ENCODE results near the gene STAC3. TPM values are rescaled to one million over a fixed set of nuclear protein-coding genes. Genes with fewer than 3 reads are reported as not detected.
"Not testable (repeated sequence)": the region's sequence is repeated elsewhere in the genome, so short reads cannot be mapped to it uniquely, and the experiment has no call there.

STAC3 gene
- total RNA-seq (1 to 10 TPM; 2.0 to 3.0 TPM), total RNA-seq (0.36 to 3.4 (median 1.4) reads per million in 172 experiments)
- 3.0 TPM for polyA plus RNA-seq (2013, experiment 1 of 2)
- polyA plus RNA-seq (2013, experiment 2 of 2) = 9.4 TPM

GRCh38 chr12:57250956-57251355 is at the start of gene STAC3:
TSS of gene STAC3 (minus strand) at chr12:57251187. CDS start at chr12:57249636, 1,551 bp downstream.
- Mint-ChIP-seq H3K27ac (no peak within 1 kb of the TSS), H3K36me3 (ENCODE audit: low read depth) (peaks cover 27% of the 10 kb centered on the region), H3K4me1 (ENCODE audit: low read depth) (no peaks in the 10 kb centered on the region), H3K27me3 (no peaks in the 10 kb centered on the region), H3K4me3 (no peak within 1 kb of the TSS), H3K9me3 (no peaks in the 10 kb centered on the region)
- TF ChIP-seq CTCF (IDR thresholded peaks at IDR 0.05) = no peak
- intact Hi-C loops (cut with DNase I, micrococcal nuclease) = no loop called here
- no peak within 1 kb of the TSS for H3K27ac ChIP-seq (ENCODE audit: low read depth in 1 of 2, low read length in 2 of 2)
- ChIA-PET CTCF (interaction anchor here (0.7 kb wide), 1 partner anchor 161 kb away, joined by 4 read pairs; no protein-coding TSS in a partner anchor), POLR2A (interaction anchor here (1.1 kb wide), 1 partner anchor 11 kb away, joined by 3 read pairs; no protein-coding TSS in a partner anchor)
- no peaks in the 10 kb centered on the region for H3K9me3 ChIP-seq (ENCODE audit: control insufficient read depth in 1 of 2, insufficient read depth in 1 of 2, low read length in 2 of 2)
- DNase-seq = no peak
- no peak within 1 kb of the TSS for H3K4me3 ChIP-seq (ENCODE audit: low read length)
- H3K36me3 ChIP-seq (ENCODE audit: insufficient read depth, low read length) = peaks cover 13% of the 10 kb centered on the region
- H3K4me1 ChIP-seq (ENCODE audit: insufficient read depth, low read length) = no peaks in the 10 kb centered on the region
- H3K27me3 ChIP-seq (ENCODE audit: control insufficient read depth in 1 of 2, insufficient read depth in 2 of 2, low read length in 2 of 2) = no peaks in the 10 kb centered on the region
- no peak for ATAC-seq (ENCODE audit: poor library complexity)

DNA sequence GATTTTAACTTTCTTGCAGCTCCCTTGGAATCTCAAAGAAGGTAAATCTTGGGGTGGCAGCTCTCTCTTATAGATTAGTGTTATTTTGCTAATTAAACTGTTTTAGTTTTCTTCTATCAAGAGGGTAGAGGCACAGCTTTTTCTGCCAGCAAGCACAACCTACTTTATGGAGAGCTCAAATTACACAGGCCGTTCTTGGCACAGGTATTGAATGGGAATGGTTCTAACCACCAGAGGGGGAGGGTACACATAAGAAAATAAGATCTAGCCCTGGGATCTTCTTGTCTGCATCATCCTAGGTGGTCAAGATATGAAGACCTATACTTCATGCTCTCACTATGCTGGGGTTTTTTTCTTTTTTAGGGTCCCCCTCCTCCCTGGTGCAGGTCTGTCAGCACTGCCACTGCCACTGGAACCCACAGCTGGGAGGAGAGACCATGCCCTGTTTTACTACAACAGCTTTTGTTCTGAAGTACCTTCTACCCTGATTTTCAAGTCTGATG is 48.6 kb upstream of the STAC3 start:
- Mint-ChIP-seq H3K36me3 (ENCODE audit: low read depth) (peaks cover 91% of the 10 kb centered on the region), H3K9me3 (no peaks in the 10 kb centered on the region), H3K4me1 (ENCODE audit: low read depth) (no peaks in the 10 kb centered on the region), H3K27me3 (no peaks in the 10 kb centered on the region), H3K4me3 (no peak overlapping the region), H3K27ac (no peak overlapping the region)
- no peak for DNase-seq
- no peak overlapping the region for H3K4me3 ChIP-seq (ENCODE audit: low read length)
- CTCF ChIA-PET = no interaction called here
- H3K27me3 ChIP-seq (ENCODE audit: control insufficient read depth in 1 of 2, insufficient read depth in 2 of 2, low read length in 2 of 2) = no peaks in the 10 kb centered on the region
- H3K4me1 ChIP-seq (ENCODE audit: insufficient read depth, low read length) = no peaks in the 10 kb centered on the region
- no peaks in the 10 kb centered on the region for H3K9me3 ChIP-seq (ENCODE audit: control insufficient read depth in 1 of 2, insufficient read depth in 1 of 2, low read length in 2 of 2)
- POLR2A ChIA-PET = no interaction called here
- no peak overlapping the region for H3K27ac ChIP-seq (ENCODE audit: low read depth in 1 of 2, low read length in 2 of 2)
- H3K36me3 ChIP-seq (ENCODE audit: insufficient read depth, low read length) = peaks cover 90% of the 10 kb centered on the region
- no peak for TF ChIP-seq CTCF (IDR thresholded peaks at IDR 0.05)
- no peak for ATAC-seq (ENCODE audit: poor library complexity)
- intact Hi-C loops (cut with DNase I, micrococcal nuclease) = no loop called here

DNA sequence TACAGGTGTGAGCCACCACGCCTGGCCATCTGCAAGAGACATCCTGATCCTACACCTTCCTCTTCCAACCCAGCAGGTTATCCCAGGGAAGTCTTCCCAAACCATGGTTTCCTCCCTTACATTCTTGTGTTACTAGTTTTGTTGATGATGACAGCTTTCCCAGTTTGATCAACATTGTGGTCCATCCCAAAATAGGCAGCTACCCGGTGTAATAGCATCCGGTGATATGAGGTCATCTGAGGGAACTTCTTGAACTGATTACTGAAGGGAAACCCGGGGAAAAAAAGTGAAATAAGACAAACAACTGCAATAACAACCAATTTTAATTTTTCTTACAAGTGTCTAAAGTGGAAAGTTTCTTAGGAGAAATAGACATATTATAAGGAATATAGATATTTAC is 45.3 kb upstream of the STAC3 start:
- ChIA-PET CTCF (no interaction called here), POLR2A (no interaction called here)
- H3K9me3 Mint-ChIP-seq = no peaks in the 10 kb centered on the region
- TF ChIP-seq CTCF (IDR thresholded peaks at IDR 0.05) = no peak
- H3K36me3 Mint-ChIP-seq (ENCODE audit: low read depth) = peaks cover 90% of the 10 kb centered on the region
- H3K27me3 Mint-ChIP-seq = no peaks in the 10 kb centered on the region
- H3K4me3 Mint-ChIP-seq = no peak overlapping the region
- Histone ChIP-seq H3K27me3 (ENCODE audit: control insufficient read depth in 1 of 2, insufficient read depth in 2 of 2, low read length in 2 of 2) (no peaks in the 10 kb centered on the region), H3K4me3 (ENCODE audit: low read length) (no peak overlapping the region), H3K27ac (ENCODE audit: low read depth in 1 of 2, low read length in 2 of 2) (no peak overlapping the region), H3K9me3 (ENCODE audit: control insufficient read depth in 1 of 2, insufficient read depth in 1 of 2, low read length in 2 of 2) (no peaks in the 10 kb centered on the region), H3K4me1 (ENCODE audit: insufficient read depth, low read length) (no peaks in the 10 kb centered on the region), H3K36me3 (ENCODE audit: insufficient read depth, low read length) (peaks cover 87% of the 10 kb centered on the region)
- DNase-seq (no peak), ATAC-seq (ENCODE audit: poor library complexity) (no peak)
- H3K4me1 Mint-ChIP-seq (ENCODE audit: low read depth) = no peaks in the 10 kb centered on the region
- H3K27ac Mint-ChIP-seq = no peak overlapping the region
- intact Hi-C loops (cut with DNase I, micrococcal nuclease) = no loop called here

DNA sequence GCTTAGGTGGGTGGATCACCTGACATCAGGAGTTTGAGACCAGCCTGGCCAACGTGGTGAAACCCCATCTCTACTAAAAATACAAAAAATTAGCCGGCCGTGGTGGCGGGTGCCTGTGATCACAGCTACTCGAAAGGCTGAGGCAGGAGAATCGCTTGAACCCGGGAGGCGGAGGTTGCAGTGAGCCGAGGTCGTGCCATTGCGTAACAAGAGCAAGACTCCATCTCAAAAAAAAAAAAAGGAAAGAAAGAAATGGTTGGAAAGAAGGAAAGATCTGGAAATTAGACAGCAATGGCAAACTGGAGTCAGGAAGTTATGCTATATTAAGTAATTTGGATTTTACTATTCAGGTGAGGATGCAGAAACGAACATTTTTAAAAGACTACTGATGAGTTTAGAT is 31.1 kb upstream of the STAC3 start:
- ATAC-seq (ENCODE audit: poor library complexity); H3K9me3 Mint-ChIP-seq; H3K27ac ChIP-seq (ENCODE audit: low read depth in 1 of 2, low read length in 2 of 2); H3K9me3 ChIP-seq (ENCODE audit: control insufficient read depth in 1 of 2, insufficient read depth in 1 of 2, low read length in 2 of 2); H3K27me3 ChIP-seq (ENCODE audit: control insufficient read depth in 1 of 2, insufficient read depth in 2 of 2, low read length in 2 of 2); DNase-seq; H3K4me3 ChIP-seq (ENCODE audit: low read length); POLR2A ChIA-PET; intact Hi-C loops (cut with DNase I, micrococcal nuclease); H3K27ac Mint-ChIP-seq; H3K27me3 Mint-ChIP-seq; H3K4me3 Mint-ChIP-seq; CTCF ChIA-PET: not testable (repeated sequence)
- H3K4me1 Mint-ChIP-seq (ENCODE audit: low read depth) = peaks cover 19% of the 10 kb centered on the region
- H3K36me3 Mint-ChIP-seq (ENCODE audit: low read depth) = peaks cover 92% of the 10 kb centered on the region
- Histone ChIP-seq H3K4me1 (ENCODE audit: insufficient read depth, low read length) (peaks cover 11% of the 10 kb centered on the region), H3K36me3 (ENCODE audit: insufficient read depth, low read length) (peaks cover 57% of the 10 kb centered on the region)

Measured in CD4-positive, alpha-beta T cell (primary cell).